Activated CD8-positive, alpha-beta memory T cell treated with anti-CD3 and anti-CD28 coated beads, Interleukin-2, amount 50 U/mL, for 24 hours (primary cell): ENCODE data around the gene CPNE6.
A peak's percentile ranks its signal among the peaks of the same experiment; 100 is the strongest.
"Not testable (repeated sequence)": the region's sequence is repeated elsewhere in the genome, so short reads cannot be mapped to it uniquely, and the experiment has no call there.

ENCODE experiments used
- DNase-seq: peaks from one replicate; pipeline ENCODE4 v3.0.0-alpha.2; 2020; ENCODE audit errors: extremely low read depth

The CPNE6 gene

GRCh38 chr14:24105609-24106239 lies 34.4 kb downstream of the CPNE6 start:
- not testable (repeated sequence) for DNase-seq

- no peak for DNase-seq
Observed at GRCh38 chr14:24106672-24107271, 35.4 kb downstream of the CPNE6 start.

- no peak for DNase-seq
Observed at GRCh38 chr14:24108336-24108874, 37.0 kb downstream of the CPNE6 start.

- no peak for DNase-seq
Observed at GRCh38 chr14:24110060-24110459, 38.7 kb downstream of the CPNE6 start.

- DNase-seq = no peak
Observed at GRCh38 chr14:24110523-24110922, 39.2 kb downstream of the CPNE6 start.

GRCh38 chr14:24113379-24113800 lies 42.0 kb downstream of the CPNE6 start:
- DNase-seq = no peak

- DNase-seq = peak; percentile 57
Observed at GRCh38 chr14:24113801-24114531, 42.6 kb downstream of the CPNE6 start.

GRCh38 chr14:24114532-24115421 lies 43.4 kb downstream of the CPNE6 start, which contains the start of the genes DCAF11 and NRL:
Gene DCAF11, plus strand, starts transcription at chr14:24114777. Its CDS starts 818 bp downstream, at chr14:24115595.
Gene NRL, minus strand, starts transcription at chr14:24114949. Its CDS starts 32,101 bp downstream, at chr14:24082848.
- peak; percentile 94 for DNase-seq

- no peak for DNase-seq
Observed at GRCh38 chr14:24115422-24116127, 44.2 kb downstream of the CPNE6 start.

GRCh38 chr14:24116128-24116814 lies 44.9 kb downstream of the CPNE6 start:
- DNase-seq = no peak

GRCh38 chr14:24117179-24117578 lies 45.8 kb downstream of the CPNE6 start:
- no peak for DNase-seq

GRCh38 chr14:24119691-24120090 lies 48.3 kb downstream of the CPNE6 start:
- no peak for DNase-seq

- DNase-seq = no peak
Observed at GRCh38 chr14:24121210-24121609, 49.8 kb downstream of the CPNE6 start.

GRCh38 chr14:24122416-24122815 lies 51.1 kb downstream of the CPNE6 start:
- no peak for DNase-seq

GRCh38 chr14:24122898-24123297 lies 51.5 kb downstream of the CPNE6 start:
- no peak for DNase-seq

GRCh38 chr14:24123424-24124417 lies 52.4 kb downstream of the CPNE6 start:
- no peak for DNase-seq

- DNase-seq = no peak
Observed at GRCh38 chr14:24126939-24127338, 55.6 kb downstream of the CPNE6 start.

GRCh38 chr14:24127673-24128072 lies 56.3 kb downstream of the CPNE6 start:
- no peak for DNase-seq
